GM21447 (cell line): ENCODE data around the gene S100B.

Experiments
- ATAC-seq: cut with Tn5 transposase; IDR thresholded peaks from one replicate; pipeline ENCODE4 v1.9.1; 2021; ENCODE audit not compliant: unreplicated experiment

The S100B gene

GRCh38 chr21:46628868-46629267, 24.0 kb upstream of the S100B start:
- ATAC-seq, result no peak

GRCh38 chr21:46627726-46628125, 22.8 kb upstream of the S100B start:
- no peak for ATAC-seq

DNA sequence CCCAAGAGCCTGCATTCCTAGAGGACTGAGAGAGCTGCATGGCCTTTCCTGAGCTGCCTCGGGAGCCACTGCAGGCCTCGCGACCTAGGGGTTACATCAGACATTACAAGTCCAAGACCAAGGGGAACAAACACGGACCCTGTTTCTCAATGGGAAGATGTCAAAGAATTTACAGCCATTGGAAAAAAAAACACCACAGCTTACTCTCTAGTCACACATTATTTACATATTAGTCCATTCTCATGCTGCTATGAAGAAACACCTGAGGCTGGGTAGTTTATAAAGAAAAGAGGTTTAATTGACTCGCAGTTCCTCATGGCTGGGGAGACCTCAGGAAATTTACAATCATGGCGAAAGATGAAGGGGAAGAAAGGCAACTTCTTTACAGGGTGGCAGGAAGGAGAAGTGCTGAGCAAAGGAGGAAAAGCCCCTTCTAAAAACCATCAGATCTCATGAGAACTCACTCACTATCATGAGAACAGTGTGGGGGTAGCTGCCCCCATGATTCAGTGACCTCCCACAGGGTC, 22.2 kb upstream of the S100B start:
- no peak for ATAC-seq

GRCh38 chr21:46626536-46626935, 21.7 kb upstream of the S100B start:
- no peak for ATAC-seq

DNA sequence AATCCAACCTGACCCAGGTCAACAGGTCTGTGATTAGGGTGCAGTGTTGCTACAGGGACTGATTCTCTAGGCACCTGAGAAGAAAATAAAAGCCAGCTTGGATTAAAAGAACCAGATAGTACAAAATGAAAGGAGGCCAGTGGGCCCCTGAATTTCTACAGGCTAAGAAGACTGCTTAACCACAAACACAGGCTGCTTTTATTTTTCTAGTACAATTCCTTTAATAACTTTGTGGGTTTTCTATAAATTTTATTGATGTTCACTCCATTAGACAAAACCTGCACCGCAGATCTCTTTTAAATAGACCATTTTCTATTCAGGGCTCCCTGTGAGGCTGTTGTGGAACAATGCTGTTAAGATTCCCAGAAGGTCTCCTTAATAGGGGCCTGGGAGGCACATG, 20.9 kb upstream of the S100B start:
- no peak for ATAC-seq

GRCh38 chr21:46624050-46624449, 19.2 kb upstream of the S100B start:
- ATAC-seq, result no peak

DNA sequence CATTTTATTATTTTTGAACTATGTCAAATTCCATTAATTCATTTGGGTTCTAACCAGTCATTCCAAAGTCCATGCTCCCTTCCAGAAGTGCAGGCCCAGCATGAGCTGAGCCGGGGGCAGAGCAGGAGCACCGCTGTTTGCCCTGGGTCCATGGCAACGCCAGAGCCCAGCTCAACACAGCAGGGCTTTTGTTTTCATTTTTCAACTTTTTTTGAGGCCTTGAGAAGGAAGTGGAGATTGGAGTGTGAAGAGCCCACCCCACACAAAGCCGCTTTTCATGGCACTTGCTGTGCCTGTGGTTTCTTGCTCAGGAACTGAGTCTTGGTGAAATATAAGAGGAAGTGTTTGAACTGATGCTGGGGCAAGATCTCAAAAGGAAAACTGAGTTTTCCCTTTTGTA, 17.3 kb upstream of the S100B start:
- no peak for ATAC-seq

GRCh38 chr21:46621457-46622182, 16.7 kb upstream of the S100B start:
- ATAC-seq, result no peak

DNA sequence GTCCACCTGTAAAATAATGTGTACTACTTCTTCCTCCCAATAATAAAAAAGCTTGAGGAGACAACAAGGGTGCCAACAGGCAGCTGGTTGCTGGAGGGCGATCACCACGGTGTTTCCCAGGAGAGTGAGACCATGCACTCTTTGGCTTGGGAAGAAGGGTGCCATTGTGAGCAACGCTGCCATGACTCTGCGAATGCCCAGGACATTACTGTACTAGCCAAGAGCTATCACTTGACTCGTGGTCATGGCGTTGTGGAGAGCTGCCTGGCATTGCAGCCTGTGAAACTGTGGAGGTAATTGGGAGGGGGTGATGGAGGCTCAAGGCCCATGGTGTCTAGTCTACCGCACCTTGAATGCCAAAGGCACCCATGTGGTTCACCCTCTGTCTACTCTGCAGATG, 16.0 kb upstream of the S100B start:
- ATAC-seq, result no peak

GRCh38 chr21:46619846-46620245, 15.0 kb upstream of the S100B start:
- ATAC-seq, result no peak

DNA sequence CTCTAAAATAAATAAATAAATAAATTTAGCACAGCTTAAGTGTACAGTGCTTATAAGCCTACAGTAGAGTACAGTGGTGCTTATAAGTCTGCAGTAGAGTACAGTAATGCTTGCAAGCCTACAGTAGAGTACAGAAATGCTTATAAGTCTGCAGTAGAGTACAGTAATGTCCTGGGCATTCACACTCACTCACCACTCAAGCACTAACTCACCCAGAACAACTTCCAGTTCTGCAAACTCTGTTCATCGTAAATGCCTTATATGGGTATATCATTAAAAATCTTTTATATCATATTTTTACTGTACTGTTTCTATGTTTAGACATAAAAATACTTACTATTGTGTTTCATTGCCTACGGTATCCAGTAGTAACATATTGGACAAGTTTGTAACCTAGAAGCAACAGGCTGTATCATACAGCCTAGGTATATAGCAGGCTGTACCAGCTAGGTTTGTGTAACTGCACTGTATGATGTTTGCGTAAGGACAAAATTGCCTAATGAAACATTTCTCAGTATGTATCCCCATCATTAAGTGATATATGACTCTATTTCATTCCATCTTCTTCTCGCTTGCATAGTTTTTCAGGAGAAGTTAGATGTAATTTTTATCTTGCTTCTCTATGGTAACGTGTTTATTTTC, 14.0 kb upstream of the S100B start:
- no peak for ATAC-seq

DNA sequence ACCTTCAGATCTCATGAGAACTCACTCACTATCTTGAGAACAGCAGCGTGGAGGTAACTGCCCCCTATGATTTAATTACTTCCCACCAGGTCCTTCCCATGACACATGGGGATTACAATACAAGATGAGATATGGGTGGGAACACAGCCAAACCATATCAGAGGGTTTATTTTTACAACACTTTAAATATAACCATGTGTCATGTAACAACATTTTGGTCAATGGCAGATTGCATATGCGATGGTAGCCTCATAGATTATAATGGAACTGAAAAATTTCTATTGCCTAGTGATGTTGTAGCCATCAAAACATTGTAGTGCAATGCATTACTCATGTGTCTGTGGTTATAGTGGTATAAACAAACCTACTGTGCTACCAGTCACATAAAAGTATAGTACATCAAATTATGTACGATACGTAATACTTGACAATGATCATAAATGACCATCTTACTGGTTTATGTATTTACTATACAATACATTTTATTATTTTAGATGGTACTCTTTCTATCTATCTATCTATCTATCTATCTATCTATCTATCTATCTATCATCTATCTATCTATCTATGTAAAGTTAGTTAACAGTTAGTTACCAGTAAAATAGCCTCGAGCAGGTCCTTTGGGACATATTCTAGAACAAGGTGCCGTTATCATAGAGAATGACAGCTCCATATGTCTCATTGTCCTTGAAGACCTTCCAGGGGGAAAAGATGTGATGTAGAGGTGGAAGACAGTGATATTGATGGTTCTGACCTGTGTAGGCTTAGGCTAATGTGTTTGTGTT, 12.6 kb upstream of the S100B start:
- no peak for ATAC-seq

GRCh38 chr21:46616656-46617055, 11.8 kb upstream of the S100B start:
- ATAC-seq, result no peak

- ATAC-seq, result no peak
Observed at GRCh38 chr21:46616050-46616449, 11.2 kb upstream of the S100B start.

- no peak for ATAC-seq
Observed at GRCh38 chr21:46613391-46613790, 8.5 kb upstream of the S100B start.

GRCh38 chr21:46610018-46610701, 5.3 kb upstream of the S100B start:
- no peak for ATAC-seq

GRCh38 chr21:46608672-46609111, 3.8 kb upstream of the S100B start:
- peak; percentile 51 for ATAC-seq

GRCh38 chr21:46607636-46608035, 2.8 kb upstream of the S100B start:
- no peak for ATAC-seq

GRCh38 chr21:46606427-46606813, 1.5 kb upstream of the S100B start:
- no peak for ATAC-seq

DNA sequence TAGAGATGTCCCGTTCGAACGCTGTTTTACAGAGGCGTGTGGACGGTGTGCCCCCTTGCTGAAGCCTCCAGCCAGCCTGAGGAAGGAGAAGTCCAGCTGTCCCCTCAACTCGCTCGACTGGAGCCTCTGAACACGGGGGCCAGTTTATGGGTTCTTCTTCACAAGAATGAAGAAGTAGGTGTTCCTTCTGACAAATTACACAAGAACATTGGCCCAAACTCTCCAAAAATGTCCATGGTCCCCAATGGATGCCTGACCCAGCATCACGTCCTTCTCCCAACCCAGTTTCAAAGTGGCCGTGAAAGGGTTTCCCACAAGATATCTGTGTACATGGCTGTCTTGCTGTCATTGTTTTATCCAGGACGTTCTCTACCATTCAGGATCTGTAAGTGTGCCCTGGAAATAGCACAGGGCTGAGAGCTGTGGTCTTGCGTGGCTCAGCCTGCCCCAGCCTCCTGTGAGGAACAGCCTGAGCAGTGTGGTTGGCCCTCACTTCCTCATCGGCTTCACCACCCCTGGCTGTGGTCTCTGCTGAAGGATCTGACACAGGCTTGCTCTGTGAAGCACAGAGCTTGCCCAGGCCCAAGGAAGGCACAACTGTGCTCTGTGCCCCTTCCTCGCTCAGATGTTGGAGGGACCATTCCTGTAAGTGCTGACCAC, 1.0 kb upstream of the S100B start:
- no peak for ATAC-seq
